HG02759 (cell line): ENCODE measurements around the gene MTA1.

Experiments
- ATAC-seq: cut with Tn5 transposase; IDR thresholded peaks from one replicate; pipeline ENCODE4 v1.9.1; 2021; ENCODE audit warnings: mild to moderate bottlenecking, moderate library complexity; ENCODE audit not compliant: unreplicated experiment

MTA1 gene

GRCh38 chr14:105386581-105387529 lies 32.8 kb upstream of the MTA1 start:
- ATAC-seq = no peak

GRCh38 chr14:105387530-105387922 lies 32.1 kb upstream of the MTA1 start:
- ATAC-seq = no peak

- ATAC-seq = no peak
Observed at GRCh38 chr14:105388110-105388951, 31.3 kb upstream of the MTA1 start.

GRCh38 chr14:105388976-105389375 lies 30.7 kb upstream of the MTA1 start:
- no peak for ATAC-seq

GRCh38 chr14:105389534-105389933 lies 30.1 kb upstream of the MTA1 start:
- ATAC-seq = no peak

- no peak for ATAC-seq
Observed at GRCh38 chr14:105389976-105390848, 29.4 kb upstream of the MTA1 start.

GRCh38 chr14:105390849-105391500 lies 28.7 kb upstream of the MTA1 start:
- ATAC-seq = no peak

- no peak for ATAC-seq
Observed at GRCh38 chr14:105391541-105391940, 28.1 kb upstream of the MTA1 start.

- no peak for ATAC-seq
Observed at GRCh38 chr14:105392131-105393090, 27.2 kb upstream of the MTA1 start.

- no peak for ATAC-seq
Observed at GRCh38 chr14:105393151-105393550, 26.5 kb upstream of the MTA1 start.

- no peak for ATAC-seq
Observed at GRCh38 chr14:105394714-105395537, 24.7 kb upstream of the MTA1 start.

GRCh38 chr14:105395538-105395854 lies 24.1 kb upstream of the MTA1 start:
- no peak for ATAC-seq

GRCh38 chr14:105397350-105397931 lies 22.2 kb upstream of the MTA1 start:
- no peak for ATAC-seq

GRCh38 chr14:105398044-105398725 lies 21.4 kb upstream of the MTA1 start, which contains the start of gene TEX22:
Gene TEX22 (plus strand): TSS chr14:105398538. CDS start chr14:105399341, 803 bp downstream.
- peak; percentile 85 for ATAC-seq

GRCh38 chr14:105398726-105399465 lies 20.7 kb upstream of the MTA1 start:
- ATAC-seq = peak; percentile 49

GRCh38 chr14:105399466-105399775 lies 20.2 kb upstream of the MTA1 start:
- ATAC-seq = no peak

GRCh38 chr14:105400016-105400415 lies 19.6 kb upstream of the MTA1 start:
- ATAC-seq = no peak
